MCF 10A (cell line): ENCODE data around the gene SEMA3G. TPM values are rescaled to one million over a fixed set of nuclear protein-coding genes. Genes with fewer than 3 reads are reported as not detected.

Experiments
- BruUV-seq: library from RNA; stranded (reverse); fragments of 400-500 nt; replicated peaks from 2 replicates; lab custom pipeline; 2021; lab: Mats Ljungman, UMichigan
- CTCF ChIA-PET: fragments of 300-600 bp; sonication (Branson Sonifier 250); formaldehyde crosslinking; extraction: SDS; loops from one replicate; lab custom pipeline; 2021; ENCODE audit warnings: antibody characterized with exemption, inconsistent platforms; lab: Yijun Ruan, JAX
- POLR2A ChIA-PET: fragments of 300-600, 350-650 bp; sonication (Branson Sonifier 250); formaldehyde crosslinking; extraction: SDS; loops from one replicate; lab custom pipeline; 2020; ENCODE audit warnings: antibody characterized with exemption, inconsistent platforms; lab: Yijun Ruan, JAX
- DNase-seq: peaks from one replicate; pipeline ENCODE4 v3.0.0-alpha.2; 2018; ENCODE audit not compliant: unreplicated experiment
- H3K27ac Mint-ChIP-seq: one replicate; pipeline ENCODE4 v1.8.0; 2022; ENCODE audit warnings: mild to moderate bottlenecking, low read depth, mixed read lengths; ENCODE audit not compliant: unreplicated experiment
- H3K27me3 Mint-ChIP-seq: one replicate; pipeline ENCODE4 v1.8.0; 2022; ENCODE audit warnings: mixed read lengths; ENCODE audit not compliant: insufficient read depth, unreplicated experiment
- H3K36me3 Mint-ChIP-seq: one replicate; pipeline ENCODE4 v1.8.0; 2022; ENCODE audit warnings: mild to moderate bottlenecking, moderate library complexity, mixed read lengths; ENCODE audit not compliant: insufficient read depth, unreplicated experiment
- H3K4me1 Mint-ChIP-seq: one replicate; pipeline ENCODE4 v1.8.0; 2022; ENCODE audit warnings: mixed read lengths; ENCODE audit not compliant: insufficient read depth, unreplicated experiment
- H3K4me3 Mint-ChIP-seq: one replicate; pipeline ENCODE4 v1.8.0; 2022; ENCODE audit warnings: mild to moderate bottlenecking, moderate library complexity, mixed read lengths; ENCODE audit not compliant: unreplicated experiment
- H3K9me3 Mint-ChIP-seq: one replicate; pipeline ENCODE4 v1.8.0; 2022; ENCODE audit warnings: mixed read lengths; ENCODE audit not compliant: unreplicated experiment
- intact Hi-C: fragments of 100-400 bp; cut with micrococcal nuclease; formaldehyde crosslinking; loops from 2 replicates; pipeline ENCODE4 v1.14.1; 2022
- total RNA-seq: library from RNA; stranded (reverse); gene quantifications from 2 replicates; pipeline ENCODE4 v1.2.3, GENCODE V29; 2022
- TF ChIP-seq, protein P1 (sequence below): fragments of 200-600 bp; IDR thresholded peaks from one replicate; pipeline ENCODE4 v1.8.0; 2022; ENCODE audit warnings: antibody characterized with exemption, mild to moderate bottlenecking; ENCODE audit not compliant: unreplicated experiment

The SEMA3G gene
- total RNA-seq, 1 experiment from 2014 or later, result 0.12 TPM

DNA sequence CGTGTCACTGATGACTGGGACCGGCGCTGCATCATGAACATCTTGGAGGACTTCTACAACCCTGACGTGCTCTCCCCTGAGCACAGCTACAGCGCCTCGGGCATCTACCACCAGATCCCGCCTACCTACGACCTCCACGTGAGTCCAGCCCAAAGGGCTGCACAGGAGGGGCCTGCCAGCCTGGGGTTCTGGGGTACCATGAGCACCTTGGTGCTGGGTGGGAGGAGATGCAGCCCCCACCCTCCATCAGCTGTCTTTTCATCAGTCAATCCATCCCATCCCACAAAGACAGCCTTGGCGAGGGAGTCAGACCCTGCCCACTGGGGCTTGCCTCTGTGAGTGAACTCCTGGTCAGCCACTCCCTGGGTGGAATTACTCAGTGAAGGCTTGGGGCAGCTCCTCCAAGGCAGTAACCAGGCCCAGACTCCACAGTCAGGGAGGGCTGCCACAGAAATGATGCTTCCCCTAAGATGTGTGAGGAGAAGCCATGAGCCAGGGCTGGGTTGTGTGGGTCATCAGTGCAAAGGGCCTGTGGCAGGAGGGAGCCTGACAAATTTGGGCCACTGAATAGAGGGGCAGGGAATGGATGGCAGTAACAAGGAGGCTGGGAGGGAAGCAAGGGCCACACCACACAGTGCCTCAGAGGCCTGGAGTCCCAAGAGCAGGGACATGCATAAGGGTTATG, 47.9 kb downstream of the SEMA3G start:
- Mint-ChIP-seq H3K36me3 (peaks cover 10% of the 10 kb centered on the region), H3K27ac (no peak overlapping the region), H3K9me3 (no peaks in the 10 kb centered on the region), H3K27me3 (no peaks in the 10 kb centered on the region), H3K4me1 (no peaks in the 10 kb centered on the region), H3K4me3 (no peak overlapping the region)
- TF ChIP-seq, protein P1, sequence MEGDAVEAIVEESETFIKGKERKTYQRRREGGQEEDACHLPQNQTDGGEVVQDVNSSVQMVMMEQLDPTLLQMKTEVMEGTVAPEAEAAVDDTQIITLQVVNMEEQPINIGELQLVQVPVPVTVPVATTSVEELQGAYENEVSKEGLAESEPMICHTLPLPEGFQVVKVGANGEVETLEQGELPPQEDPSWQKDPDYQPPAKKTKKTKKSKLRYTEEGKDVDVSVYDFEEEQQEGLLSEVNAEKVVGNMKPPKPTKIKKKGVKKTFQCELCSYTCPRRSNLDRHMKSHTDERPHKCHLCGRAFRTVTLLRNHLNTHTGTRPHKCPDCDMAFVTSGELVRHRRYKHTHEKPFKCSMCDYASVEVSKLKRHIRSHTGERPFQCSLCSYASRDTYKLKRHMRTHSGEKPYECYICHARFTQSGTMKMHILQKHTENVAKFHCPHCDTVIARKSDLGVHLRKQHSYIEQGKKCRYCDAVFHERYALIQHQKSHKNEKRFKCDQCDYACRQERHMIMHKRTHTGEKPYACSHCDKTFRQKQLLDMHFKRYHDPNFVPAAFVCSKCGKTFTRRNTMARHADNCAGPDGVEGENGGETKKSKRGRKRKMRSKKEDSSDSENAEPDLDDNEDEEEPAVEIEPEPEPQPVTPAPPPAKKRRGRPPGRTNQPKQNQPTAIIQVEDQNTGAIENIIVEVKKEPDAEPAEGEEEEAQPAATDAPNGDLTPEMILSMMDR, result no peak
- intact Hi-C loops, result no loop called here
- ChIA-PET CTCF (no interaction called here), POLR2A (interaction anchor here (0.6 kb wide), 1 partner anchor 17 kb away, joined by 3 read pairs; no protein-coding TSS in a partner anchor)
- no TSS peak for BruUV-seq
- no peak for DNase-seq

DNA sequence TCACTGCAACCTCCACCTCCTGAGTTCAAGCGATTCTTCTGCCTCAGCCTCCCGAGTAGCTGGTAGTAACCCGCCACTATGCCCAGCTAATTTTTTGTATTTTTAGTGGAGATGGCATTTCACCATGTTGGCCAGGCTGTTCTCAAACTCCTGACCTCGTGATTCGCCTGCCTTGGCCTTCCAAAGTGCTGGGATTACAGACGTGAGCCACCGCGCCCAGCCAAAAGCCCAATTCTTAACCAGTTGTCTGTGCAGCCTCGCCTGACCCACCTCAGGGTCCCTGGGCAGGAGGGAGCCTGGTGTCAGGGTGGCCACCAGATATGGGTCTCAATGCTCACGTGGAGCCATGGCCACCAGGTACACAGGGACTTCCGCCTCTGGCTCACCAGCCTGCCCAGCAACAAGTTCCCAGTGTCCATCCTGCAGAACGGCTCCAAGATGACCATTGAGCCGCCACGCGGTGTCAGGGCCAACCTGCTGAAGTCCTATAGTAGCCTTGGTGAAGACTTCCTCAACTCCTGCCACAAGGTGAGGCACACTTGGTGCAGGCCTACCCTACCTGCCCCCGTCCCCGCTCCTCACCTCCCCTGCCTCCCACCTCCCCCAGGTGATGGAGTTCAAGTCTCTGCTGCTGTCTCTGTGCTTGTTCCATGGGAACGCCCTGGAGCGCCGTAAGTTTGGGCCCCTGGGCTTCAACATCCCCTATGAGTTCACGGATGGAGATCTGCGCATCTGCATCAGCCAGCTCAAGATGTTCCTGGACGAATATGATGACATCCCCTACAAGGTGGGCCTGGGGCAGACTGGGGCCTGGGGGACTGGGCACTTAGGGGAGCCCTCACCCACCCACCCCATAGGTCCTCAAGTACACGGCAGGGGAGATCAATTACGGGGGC, 48.6 kb downstream of the SEMA3G start:
- Mint-ChIP-seq H3K27me3 (no peaks in the 10 kb centered on the region), H3K4me1 (no peaks in the 10 kb centered on the region), H3K9me3 (no peaks in the 10 kb centered on the region), H3K4me3 (no peak overlapping the region), H3K36me3 (peaks cover 4% of the 10 kb centered on the region), H3K27ac (no peak overlapping the region)
- no peak for DNase-seq
- ChIA-PET CTCF (interaction anchor here (0.7 kb wide), 1 partner anchor 23 kb away, joined by 7 read pairs; no protein-coding TSS in a partner anchor), POLR2A (no interaction called here)
- no TSS peak for BruUV-seq
- TF ChIP-seq, protein P1, result no peak
- intact Hi-C loops, result no loop called here

DNA sequence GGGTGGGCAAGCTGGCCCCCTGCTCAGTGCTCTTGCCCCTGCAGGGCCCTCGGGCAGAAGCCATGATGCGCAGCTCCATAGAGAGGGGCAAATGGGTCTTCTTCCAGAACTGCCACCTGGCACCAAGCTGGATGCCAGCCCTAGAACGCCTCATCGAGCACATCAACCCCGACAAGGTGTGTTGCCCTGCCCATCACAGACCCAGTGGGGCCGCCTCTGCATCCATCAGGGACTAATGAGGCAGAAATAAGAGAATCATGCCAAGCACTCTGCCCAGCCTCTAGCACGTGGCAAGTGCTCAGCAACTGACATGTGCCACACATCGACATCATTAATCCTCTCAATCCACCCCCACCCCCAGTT, 49.4 kb downstream of the SEMA3G start:
- Mint-ChIP-seq H3K27me3 (no peaks in the 10 kb centered on the region), H3K27ac (no peak overlapping the region), H3K36me3 (no peaks in the 10 kb centered on the region), H3K4me1 (no peaks in the 10 kb centered on the region), H3K4me3 (no peak overlapping the region), H3K9me3 (no peaks in the 10 kb centered on the region)
- ChIA-PET POLR2A (no interaction called here), CTCF (no interaction called here)
- no peak for DNase-seq
- BruUV-seq, result no TSS peak
- TF ChIP-seq, protein P1, result no peak
- intact Hi-C loops, result no loop called here
